Lung (tissue), 12 donors: Measurements from ENCODE around the gene NOTCH4. TPM values are rescaled to one million over a fixed set of nuclear protein-coding genes. Genes with fewer than 3 reads are reported as not detected.

Experiments used
- ATAC-seq: fragments of 200-7000 bp; cut with Tn5 transposase; one replicate; pipeline ENCODE4 v1.9.1; 2020; ENCODE audit warnings: moderate number of reproducible peaks; ENCODE audit not compliant: insufficient read depth, low FRiP score
- DNase-seq, 3 donors: peaks; one replicate each; pipeline ENCODE4 v3.0.0-alpha.2; 2013 to 2017
- H3K27ac ChIP-seq, 2 donors: one replicate each; pipeline ENCODE4 v1.5.1; 2013; ENCODE audit warnings: mild to moderate bottlenecking in 2 of 2, moderate library complexity in 2 of 2, control low read depth in 1 of 2, inconsistent platforms in 1 of 2, low read depth in 1 of 2, low read length in 1 of 2
- H3K27me3 ChIP-seq, 3 donors: one replicate each; pipeline ENCODE4 v1.5.1; 2013; ENCODE audit warnings: low read length in 2 of 3; ENCODE audit not compliant: control insufficient read depth in 3 of 3, insufficient read depth in 3 of 3
- H3K36me3 ChIP-seq, 4 donors: one replicate each; pipeline ENCODE4 v1.5.1; 2013; ENCODE audit warnings: low read length in 4 of 4, mild to moderate bottlenecking in 1 of 4, moderate library complexity in 1 of 4; ENCODE audit not compliant: control insufficient read depth in 4 of 4, insufficient read depth in 4 of 4
- H3K4me1 ChIP-seq, 5 donors: one replicate each; pipeline ENCODE4 v1.5.1; 2013; ENCODE audit warnings: low read length in 5 of 5, mild to moderate bottlenecking in 2 of 5, moderate library complexity in 1 of 5; ENCODE audit not compliant: control insufficient read depth in 5 of 5, insufficient read depth in 5 of 5
- H3K4me3 ChIP-seq: one replicate; pipeline ENCODE4 v1.5.1; 2013; ENCODE audit warnings: mild to moderate bottlenecking, control low read depth, moderate library complexity
- H3K9ac ChIP-seq, 2 donors: one replicate each; pipeline ENCODE4 v1.5.1; 2013; ENCODE audit warnings: low read length in 2 of 2, control low read depth in 1 of 2; ENCODE audit not compliant: insufficient read depth in 1 of 2
- H3K9me3 ChIP-seq, 4 donors: one replicate each; pipeline ENCODE4 v1.5.1; 2013; ENCODE audit warnings: low read length in 3 of 4, mild to moderate bottlenecking in 1 of 4, moderate library complexity in 1 of 4; ENCODE audit not compliant: control insufficient read depth in 4 of 4, insufficient read depth in 3 of 4
- WGBS, 2 donors: extraction: QIAGEN DNeasy Blood & Tissue Kit; methylation state at CpG; one replicate each; pipeline ENCODE4 v1.1.7; 2013; 5-methylcytosine and 5-hydroxymethylcytosine counted together
- polyA plus RNA-seq, 2 donors: library from polyadenylated mRNA; stranded (reverse); fragments of 200-250 nt; gene quantifications; one replicate each; pipeline ENCODE4 v1.2.1, GENCODE V29; 2013
- total RNA-seq, 2 donors: library from RNA; depleted of rRNA in 1 of 2; stranded (reverse); fragments of >200 nt in 1 of 2; gene quantifications; one replicate each; pipeline ENCODE4 v1.2.1, GENCODE V29; 2014 to 2021
- TF ChIP-seq, protein P1 (sequence below): IDR thresholded peaks from 2 replicates; pipeline ENCODE4 v1.5.1; 2012; ENCODE audit warnings: mild to moderate bottlenecking; ENCODE audit errors: control extremely low read depth, extremely low read depth
- donor health status: control.
- donor health status: control.
- donor health status: Bipolar disorder and iron deficiency.
- donor health status: healthy.
- donor health status: DM: yes; HTN: yes; CAD: no.

Gene NOTCH4
- total and polyA plus RNA-seq, 4 donors, result 38.8 to 54.6 (median 43.2) TPM

DNA sequence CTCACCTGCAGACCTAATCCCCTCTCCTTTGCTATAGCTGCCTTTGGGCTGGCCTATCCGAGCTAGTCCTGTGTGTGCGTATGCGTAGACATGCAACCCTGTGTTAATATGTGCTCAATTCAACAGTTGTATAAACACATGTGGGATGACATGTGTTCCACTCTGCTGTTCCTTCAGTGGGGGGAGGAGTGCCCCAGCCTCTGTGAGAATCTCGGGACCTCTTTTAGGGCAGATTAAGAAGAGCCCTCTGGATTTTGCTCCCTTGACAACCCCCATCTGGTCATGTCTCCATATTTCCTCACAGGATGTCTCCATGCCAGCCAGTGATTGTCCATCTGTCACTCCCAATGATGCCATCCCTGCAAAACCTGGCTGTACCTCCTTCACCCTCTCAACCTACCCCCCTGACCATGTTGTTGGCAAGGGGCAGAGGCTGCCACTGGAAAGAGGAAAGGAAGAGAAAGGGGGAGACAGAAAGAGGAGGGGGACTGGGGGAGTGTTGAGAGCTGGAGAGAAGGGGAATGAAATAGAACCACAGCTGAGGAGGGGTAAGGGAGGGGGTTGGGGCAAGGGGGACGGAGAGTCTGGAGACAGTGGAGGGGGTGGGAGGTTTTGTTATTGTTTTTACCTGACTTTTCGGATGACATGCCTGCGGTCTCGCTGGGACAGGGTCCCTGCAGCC, 72.5 kb downstream of the NOTCH4 start:
- TF ChIP-seq, protein P1, sequence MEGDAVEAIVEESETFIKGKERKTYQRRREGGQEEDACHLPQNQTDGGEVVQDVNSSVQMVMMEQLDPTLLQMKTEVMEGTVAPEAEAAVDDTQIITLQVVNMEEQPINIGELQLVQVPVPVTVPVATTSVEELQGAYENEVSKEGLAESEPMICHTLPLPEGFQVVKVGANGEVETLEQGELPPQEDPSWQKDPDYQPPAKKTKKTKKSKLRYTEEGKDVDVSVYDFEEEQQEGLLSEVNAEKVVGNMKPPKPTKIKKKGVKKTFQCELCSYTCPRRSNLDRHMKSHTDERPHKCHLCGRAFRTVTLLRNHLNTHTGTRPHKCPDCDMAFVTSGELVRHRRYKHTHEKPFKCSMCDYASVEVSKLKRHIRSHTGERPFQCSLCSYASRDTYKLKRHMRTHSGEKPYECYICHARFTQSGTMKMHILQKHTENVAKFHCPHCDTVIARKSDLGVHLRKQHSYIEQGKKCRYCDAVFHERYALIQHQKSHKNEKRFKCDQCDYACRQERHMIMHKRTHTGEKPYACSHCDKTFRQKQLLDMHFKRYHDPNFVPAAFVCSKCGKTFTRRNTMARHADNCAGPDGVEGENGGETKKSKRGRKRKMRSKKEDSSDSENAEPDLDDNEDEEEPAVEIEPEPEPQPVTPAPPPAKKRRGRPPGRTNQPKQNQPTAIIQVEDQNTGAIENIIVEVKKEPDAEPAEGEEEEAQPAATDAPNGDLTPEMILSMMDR, result no peak
- peaks cover 2 to 37% (median 17%) of the 10 kb centered on the region in 5 donors for H3K4me1 ChIP-seq
- H3K4me3 ChIP-seq, result no peak overlapping the region
- WGBS, 2 donors, result 39 to 40% methylated on average over 8 of the region's 8 CpGs
- no peak for ATAC-seq
- peaks cover 0 to 56% (median 42%) of the 10 kb centered on the region in 3 donors for H3K27me3 ChIP-seq
- H3K9me3 ChIP-seq, result peaks cover 0 to 2% (median 0%) of the 10 kb centered on the region in 4 donors
- no peak overlapping the region for H3K27ac ChIP-seq
- DNase-seq, result peak in 1 of 3 donors; percentile 32
- H3K9ac ChIP-seq, result no peak overlapping the region
- H3K36me3 ChIP-seq, result peaks cover 0 to 7% (median 0%) of the 10 kb centered on the region in 4 donors

DNA sequence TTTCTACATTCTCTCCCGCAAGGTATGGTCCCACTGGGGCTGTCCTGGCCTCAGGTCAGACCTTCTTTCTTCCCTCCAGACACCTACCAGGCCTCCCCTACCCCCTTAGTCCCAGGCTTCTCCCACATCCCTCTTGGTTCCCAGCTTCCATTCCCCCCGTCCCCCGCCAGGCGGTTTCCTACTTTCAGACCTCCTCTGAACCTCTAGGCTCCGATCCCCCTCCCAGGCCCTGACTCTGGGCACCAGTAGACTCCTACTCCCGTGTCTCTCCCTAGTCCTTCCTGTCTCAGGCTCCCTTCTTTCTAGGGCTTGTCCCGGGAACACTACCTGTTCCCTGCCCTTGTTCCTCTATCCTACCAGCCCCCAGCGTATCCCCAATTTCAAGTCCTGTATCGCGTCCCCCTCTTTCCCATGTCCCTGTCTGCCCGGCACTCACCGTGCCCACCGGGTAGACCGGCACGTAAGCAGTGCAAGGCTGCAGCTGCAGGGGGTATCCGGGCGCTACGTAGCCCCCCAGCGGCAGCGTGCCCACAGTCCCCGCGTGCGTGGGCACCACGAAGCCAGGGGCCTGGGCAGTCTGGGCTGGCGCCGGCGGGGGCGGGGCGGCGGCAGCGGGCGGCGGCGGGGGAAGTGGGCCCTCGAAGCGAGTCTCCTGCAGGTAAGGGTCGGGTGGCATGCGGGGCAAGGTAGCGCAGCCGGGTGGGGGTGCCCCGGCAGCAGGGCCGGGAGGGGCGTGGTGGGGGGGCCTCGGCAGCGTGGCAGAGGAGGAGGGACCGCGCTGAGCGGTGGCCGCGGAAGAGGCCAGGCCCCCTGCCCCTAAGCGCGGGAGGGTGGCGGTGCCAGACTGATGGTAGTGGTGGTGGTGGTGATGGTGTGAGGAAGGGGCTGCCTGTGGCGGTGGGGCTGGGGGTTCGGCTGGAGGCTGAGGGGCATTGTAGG, 73.7 kb downstream of the NOTCH4 start:
- Histone ChIP-seq H3K9me3 (peaks cover 0 to 2% (median 0%) of the 10 kb centered on the region in 4 donors), H3K36me3 (peaks cover 0 to under 1% (median 0%) of the 10 kb centered on the region in 4 donors), H3K27me3 (peaks cover 0 to 59% (median 42%) of the 10 kb centered on the region in 3 donors), H3K4me3 (no peak overlapping the region), H3K9ac (no peak overlapping the region), H3K27ac (no peak overlapping the region), H3K4me1 (peaks cover 2 to 32% (median 14%) of the 10 kb centered on the region in 5 donors)
- TF ChIP-seq, protein P1, result no peak
- ATAC-seq (no peak), DNase-seq (no peak)
- WGBS, 2 donors, result 45 to 46% methylated on average over 41 to 55 of the region's 55 CpGs

DNA sequence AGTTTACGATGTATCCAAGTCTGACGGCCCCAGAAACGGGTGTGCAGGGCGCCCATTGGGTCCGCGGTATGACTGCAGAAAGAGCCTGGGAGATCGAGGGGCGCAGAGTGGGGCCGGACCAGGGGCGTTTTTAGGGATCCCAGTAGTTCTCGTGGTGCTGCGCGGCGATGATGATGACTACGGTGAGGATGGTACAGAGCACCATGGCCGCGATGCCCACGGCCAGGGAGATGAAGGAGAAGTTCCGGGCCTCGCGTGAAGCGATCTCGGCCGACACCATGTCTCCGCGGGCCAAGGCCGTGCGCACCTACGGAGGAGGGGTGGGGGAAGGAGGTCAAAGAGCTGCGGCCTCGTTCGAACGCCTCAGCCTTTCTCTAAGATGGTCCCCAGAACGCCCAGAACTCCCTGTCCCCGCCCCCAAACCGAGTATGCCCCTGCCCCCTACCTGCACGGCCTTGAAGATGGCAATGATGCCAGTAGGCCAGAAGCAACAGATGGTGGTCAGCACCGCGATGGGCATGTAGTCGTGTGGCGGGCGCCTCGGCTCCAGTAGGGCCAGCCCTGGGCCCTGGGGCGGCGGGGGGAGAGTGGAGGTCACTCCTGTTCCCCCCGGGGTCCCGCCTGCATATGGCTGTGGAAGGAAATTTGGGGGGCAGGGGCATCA, 74.6 kb downstream of the NOTCH4 start:
- Histone ChIP-seq H3K9ac (no peak overlapping the region), H3K9me3 (peaks cover 0 to 2% (median 0%) of the 10 kb centered on the region in 4 donors), H3K27ac (no peak overlapping the region), H3K36me3 (no peaks in the 10 kb centered on the region), H3K4me3 (no peak overlapping the region), H3K27me3 (peaks cover 0 to 55% (median 42%) of the 10 kb centered on the region in 3 donors), H3K4me1 (peaks cover 2 to 24% (median 11%) of the 10 kb centered on the region in 5 donors)
- no peak for DNase-seq
- 40 to 49% methylated on average over 47 of the region's 47 CpGs for WGBS, 2 donors
- TF ChIP-seq, protein P1, result no peak
- no peak for ATAC-seq
